Activated T-cell treated with anti-CD3 and anti-CD28 coated beads, Interleukin-2, amount 50 U/mL, for 72 hours (primary cell): ENCODE measurements around the gene OBSCN. TPM values are rescaled to one million over a fixed set of nuclear protein-coding genes. Genes with fewer than 3 reads are reported as not detected.
"Not testable (repeated sequence)": the region's sequence is repeated elsewhere in the genome, so short reads cannot be mapped to it uniquely, and the experiment has no call there.

Experiments used
- ATAC-seq, 2 donors: fragments of 150-1000 bp; cut with Tn5 transposase; replicated peaks in 1 of 2; 2 replicates each; pipeline ENCODE4 v1.10.0; 2021; ENCODE audit warnings: moderate library complexity in 2 of 2, mild to moderate bottlenecking in 1 of 2
- DNase-seq, 2 donors: peaks; one replicate each; pipeline ENCODE4 v3.0.0; 2021 to 2022; ENCODE audit warnings: mixed read lengths in 1 of 2
- H3K27ac Mint-ChIP-seq: one replicate; pipeline ENCODE4 v1.8.0; 2022; ENCODE audit warnings: mild to moderate bottlenecking, moderate library complexity, mixed read lengths
- H3K27me3 Mint-ChIP-seq: one replicate; pipeline ENCODE4 v1.8.0; 2022; ENCODE audit warnings: low read depth, mixed read lengths
- H3K36me3 Mint-ChIP-seq, 2 donors: one replicate each; pipeline ENCODE4 v1.8.0; 2022; ENCODE audit warnings: mixed read lengths in 2 of 2, mild to moderate bottlenecking in 1 of 2; ENCODE audit not compliant: insufficient read depth in 2 of 2
- H3K4me1 Mint-ChIP-seq: one replicate; pipeline ENCODE4 v1.8.0; 2022; ENCODE audit warnings: low read depth, mixed read lengths
- H3K4me3 Mint-ChIP-seq, 2 donors: one replicate each; pipeline ENCODE4 v1.8.0; 2022; ENCODE audit warnings: mild to moderate bottlenecking in 2 of 2, mixed read lengths in 2 of 2, moderate library complexity in 2 of 2
- H3K9me3 Mint-ChIP-seq, 2 donors: one replicate each; pipeline ENCODE4 v1.8.0; 2022; ENCODE audit warnings: mixed read lengths in 2 of 2
- total RNA-seq, 2 donors: library from RNA; stranded (reverse); gene quantifications; one replicate each; pipeline ENCODE4 v1.2.3, GENCODE V29; 2022

The OBSCN gene
- total RNA-seq, 2 donors from 2014 or later: 25.0 to 27.7 TPM

DNA sequence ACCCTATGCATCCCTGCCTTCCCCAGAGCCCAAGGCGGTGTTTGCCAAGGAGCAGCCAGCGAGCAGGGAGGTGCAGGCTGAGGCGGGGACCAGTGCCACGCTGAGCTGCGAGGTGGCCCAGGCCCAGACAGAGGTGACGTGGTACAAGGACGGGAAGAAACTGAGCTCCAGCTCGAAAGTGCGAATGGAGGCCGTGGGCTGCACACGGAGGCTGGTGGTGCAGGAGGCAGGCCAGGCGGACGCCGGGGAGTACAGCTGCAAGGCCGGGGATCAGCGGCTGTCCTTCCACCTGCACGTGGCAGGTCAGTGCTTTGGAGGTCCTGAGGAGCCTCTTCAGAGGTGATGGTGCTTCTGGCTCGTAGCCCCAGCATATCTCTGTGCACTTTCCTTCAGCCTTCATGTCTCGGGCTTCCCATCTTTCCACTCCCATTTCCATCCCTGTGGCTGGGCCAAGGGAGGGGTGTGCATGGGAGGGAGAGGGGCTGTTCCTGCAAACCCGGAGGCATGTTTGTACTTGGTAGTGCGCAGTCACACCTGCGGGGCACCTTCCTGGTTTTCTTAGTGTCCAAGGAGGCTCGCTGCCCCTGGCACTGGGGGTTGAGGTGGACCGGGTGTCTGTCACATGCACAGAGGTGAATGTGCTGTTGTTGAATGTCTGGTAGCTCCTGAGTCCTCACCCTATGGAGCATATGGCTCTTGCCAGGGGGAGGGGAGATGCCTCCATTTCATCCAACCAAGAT lies 56.4 kb downstream of the OBSCN start:
- peaks cover 2% of the 10 kb centered on the region in 2 donors for H3K9me3 Mint-ChIP-seq
- no peak overlapping the region for H3K27ac Mint-ChIP-seq
- no peak overlapping the region for H3K4me3 Mint-ChIP-seq
- no peaks in the 10 kb centered on the region for H3K4me1 Mint-ChIP-seq
- ATAC-seq: no peak
- DNase-seq: no peak
- peaks cover 2 to 12% of the 10 kb centered on the region in 2 donors for H3K36me3 Mint-ChIP-seq
- H3K27me3 Mint-ChIP-seq: no peaks in the 10 kb centered on the region

DNA sequence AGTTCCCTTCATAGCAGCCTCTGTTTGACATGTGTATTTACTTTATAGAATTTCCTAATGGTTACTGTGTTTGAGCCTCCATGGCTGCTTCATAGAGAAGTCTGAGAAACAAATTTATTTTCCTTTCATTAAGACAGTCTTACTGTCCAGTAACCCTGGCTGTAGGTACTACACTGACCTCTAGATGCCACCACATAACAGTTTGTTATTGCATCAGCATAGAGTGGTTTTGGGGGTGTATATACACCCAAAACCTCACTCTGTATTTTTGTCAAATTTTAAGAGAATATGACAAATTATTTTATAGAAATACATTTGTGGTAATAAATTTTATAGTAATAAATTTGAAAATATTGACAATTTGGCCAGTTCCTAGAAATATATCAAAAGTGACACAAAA lies 57.3 kb downstream of the OBSCN start:
- peaks cover 2 to 9% of the 10 kb centered on the region in 2 donors for H3K36me3 Mint-ChIP-seq
- DNase-seq: no peak
- H3K27me3 Mint-ChIP-seq: no peaks in the 10 kb centered on the region
- no peak overlapping the region for H3K4me3 Mint-ChIP-seq
- H3K9me3 Mint-ChIP-seq: peaks cover 2% of the 10 kb centered on the region in 2 donors
- no peak for ATAC-seq
- H3K27ac Mint-ChIP-seq: no peak overlapping the region
- no peaks in the 10 kb centered on the region for H3K4me1 Mint-ChIP-seq

DNA sequence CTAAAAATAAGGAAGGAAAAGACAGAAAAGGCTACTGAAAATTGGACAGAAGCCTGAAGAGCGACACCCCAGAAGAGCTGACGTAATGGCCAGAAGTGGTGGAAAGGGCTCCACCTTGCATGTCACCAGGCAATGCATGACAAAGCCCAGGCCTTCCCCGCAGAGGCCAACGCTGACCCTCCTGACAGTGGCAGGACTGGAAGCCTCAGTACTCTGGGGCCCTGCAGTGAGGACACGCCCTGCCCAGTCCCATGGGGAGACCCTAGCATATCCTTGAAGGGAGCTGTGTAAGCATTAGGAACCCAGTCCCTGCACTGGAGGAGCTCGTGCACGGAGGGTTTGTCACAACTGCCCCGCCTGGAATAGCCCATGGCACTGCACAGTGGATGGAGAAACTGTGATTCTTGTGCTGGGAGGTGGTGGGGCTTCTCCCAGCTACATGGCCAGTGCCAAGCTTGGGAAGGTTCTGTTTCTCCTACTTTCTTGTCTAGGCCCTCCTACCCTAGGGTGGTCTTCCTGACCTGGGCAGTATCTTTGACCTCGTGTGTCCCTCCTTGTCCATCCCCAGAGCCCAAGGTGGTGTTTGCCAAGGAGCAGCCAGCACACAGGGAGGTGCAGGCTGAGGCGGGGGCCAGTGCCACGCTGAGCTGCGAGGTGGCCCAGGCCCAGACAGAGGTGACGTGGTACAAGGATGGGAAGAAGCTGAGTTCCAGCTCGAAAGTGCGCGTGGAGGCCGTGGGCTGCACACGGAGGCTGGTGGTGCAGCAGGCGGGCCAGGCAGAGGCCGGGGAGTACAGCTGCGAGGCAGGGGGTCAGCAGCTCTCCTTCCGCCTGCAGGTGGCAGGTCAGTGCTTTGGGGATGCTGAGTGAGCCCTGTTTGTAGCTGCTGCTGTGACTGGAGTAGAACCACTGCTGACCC lies 60.4 kb downstream of the OBSCN start:
- no peak for ATAC-seq

DNA sequence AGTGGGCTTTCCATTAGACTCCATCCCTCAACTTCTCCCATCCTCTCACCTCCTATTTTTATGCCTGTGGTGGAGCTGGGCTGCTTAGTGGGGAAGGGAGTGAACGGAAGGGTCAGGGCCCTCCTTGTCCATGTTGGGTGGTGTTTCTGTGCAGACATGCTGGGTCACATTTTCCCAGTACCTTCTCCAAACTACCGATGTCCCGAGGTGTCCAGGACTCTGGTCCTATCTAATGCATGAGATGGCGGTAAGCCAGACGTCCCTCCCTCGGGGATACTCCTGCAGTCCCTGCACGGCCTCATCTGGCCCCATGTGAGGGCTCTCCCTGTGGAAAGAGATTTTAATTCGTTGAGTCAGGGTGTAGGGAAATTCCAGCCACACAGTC lies 61.0 kb downstream of the OBSCN start:
- ATAC-seq (no peak), DNase-seq (no peak)
- Mint-ChIP-seq H3K27ac (no peak overlapping the region), H3K4me1 (no peaks in the 10 kb centered on the region), H3K36me3 (no peaks in the 10 kb centered on the region), H3K27me3 (no peaks in the 10 kb centered on the region), H3K9me3 (no peaks in the 10 kb centered on the region), H3K4me3 (no peak overlapping the region)

More for the DNA sequence above, 60.4 kb downstream of the OBSCN start:
- Mint-ChIP-seq H3K36me3 (no peaks in the 10 kb centered on the region), H3K27me3 (no peaks in the 10 kb centered on the region), H3K4me3 (no peak overlapping the region), H3K4me1 (no peaks in the 10 kb centered on the region), H3K27ac (no peak overlapping the region), H3K9me3 (no peaks in the 10 kb centered on the region)
- DNase-seq: no peak

DNA sequence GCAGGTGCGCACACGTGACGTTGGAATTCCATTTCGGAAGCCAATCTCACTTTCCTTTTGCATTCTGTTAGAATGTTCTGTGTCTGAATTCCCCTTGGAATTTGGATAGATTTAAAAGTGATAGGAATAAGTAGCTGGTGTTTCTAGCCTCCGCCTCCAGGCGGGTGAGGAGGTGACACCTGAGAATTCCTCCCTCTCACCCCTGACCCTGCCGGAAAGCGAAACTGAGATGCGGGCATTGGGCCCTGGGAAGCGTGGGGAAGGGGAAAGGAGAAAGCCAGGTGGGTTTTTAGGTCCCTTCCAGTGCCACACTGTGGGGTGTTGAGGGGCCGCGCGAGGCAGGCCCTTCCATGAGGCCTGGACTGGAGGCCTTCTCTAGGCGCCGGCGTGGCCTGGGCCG lies 61.6 kb downstream of the OBSCN start:
- peak in 1 of 2 donors; percentile 64 for ATAC-seq
- H3K27ac Mint-ChIP-seq, H3K27me3 Mint-ChIP-seq, H3K4me3 Mint-ChIP-seq, H3K4me1 Mint-ChIP-seq, H3K9me3 Mint-ChIP-seq, DNase-seq, H3K36me3 Mint-ChIP-seq: not testable (repeated sequence)

DNA sequence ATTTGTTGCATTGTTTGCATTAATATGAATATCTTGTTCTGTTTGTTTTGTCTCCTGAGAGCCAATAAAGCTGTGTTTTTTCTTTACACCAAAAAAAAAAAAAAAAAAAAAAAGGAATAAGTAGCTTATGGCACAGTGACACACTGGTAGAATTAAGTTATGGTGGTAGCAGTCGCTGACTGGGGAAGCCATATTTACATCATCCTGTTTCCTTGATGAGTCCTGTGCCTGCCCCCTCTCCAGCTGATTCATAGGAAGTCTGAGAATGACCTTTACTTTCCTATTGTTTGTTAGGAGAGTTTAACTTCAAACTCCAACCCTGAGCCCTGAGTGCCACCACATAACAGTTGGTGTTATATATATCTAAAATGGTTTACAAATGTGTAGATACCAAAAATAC lies 62.2 kb downstream of the OBSCN start:
- H3K27me3 Mint-ChIP-seq: no peaks in the 10 kb centered on the region

DNA sequence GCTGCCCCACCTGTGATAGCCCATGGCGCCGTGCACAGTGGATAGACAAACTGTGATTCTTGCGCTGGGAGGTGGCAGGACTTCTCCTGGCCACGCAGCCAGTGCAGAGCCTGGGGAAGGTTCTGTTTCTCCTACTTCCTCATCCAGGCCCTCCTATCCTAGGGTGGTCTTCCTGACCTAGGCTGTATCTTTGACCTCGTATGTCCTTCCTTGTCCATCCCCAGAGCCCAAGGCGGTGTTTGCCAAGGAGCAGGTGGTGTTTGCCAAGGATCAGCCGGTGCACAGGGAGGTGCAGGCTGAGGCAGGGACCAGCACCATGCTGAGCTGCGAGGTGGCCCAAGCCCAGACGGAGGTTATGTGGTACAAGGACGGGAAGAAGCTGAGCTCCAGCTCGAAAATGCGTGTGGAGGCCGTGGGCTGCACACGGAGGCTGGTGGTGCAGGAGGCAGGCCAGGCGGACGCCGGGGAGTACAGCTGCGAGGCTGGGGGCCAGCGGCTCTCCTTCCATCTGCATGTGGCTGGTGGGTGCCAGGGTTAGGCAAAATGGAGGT lies 63.9 kb downstream of the OBSCN start:
- no peak overlapping the region for H3K27ac Mint-ChIP-seq
- no peak for ATAC-seq
- H3K4me1 Mint-ChIP-seq: peaks cover 10% of the 10 kb centered on the region
- H3K4me3 Mint-ChIP-seq: no peak overlapping the region
- DNase-seq: no peak
- no peaks in the 10 kb centered on the region for H3K36me3 Mint-ChIP-seq
- H3K27me3 Mint-ChIP-seq: no peaks in the 10 kb centered on the region
- H3K9me3 Mint-ChIP-seq: no peaks in the 10 kb centered on the region

More for the DNA sequence above, 62.2 kb downstream of the OBSCN start:
- Mint-ChIP-seq H3K27ac (no peak overlapping the region), H3K36me3 (no peaks in the 10 kb centered on the region), H3K4me3 (no peak overlapping the region), H3K9me3 (no peaks in the 10 kb centered on the region), H3K4me1 (peaks cover 7% of the 10 kb centered on the region)
- no peak for ATAC-seq
- DNase-seq: no peak

DNA sequence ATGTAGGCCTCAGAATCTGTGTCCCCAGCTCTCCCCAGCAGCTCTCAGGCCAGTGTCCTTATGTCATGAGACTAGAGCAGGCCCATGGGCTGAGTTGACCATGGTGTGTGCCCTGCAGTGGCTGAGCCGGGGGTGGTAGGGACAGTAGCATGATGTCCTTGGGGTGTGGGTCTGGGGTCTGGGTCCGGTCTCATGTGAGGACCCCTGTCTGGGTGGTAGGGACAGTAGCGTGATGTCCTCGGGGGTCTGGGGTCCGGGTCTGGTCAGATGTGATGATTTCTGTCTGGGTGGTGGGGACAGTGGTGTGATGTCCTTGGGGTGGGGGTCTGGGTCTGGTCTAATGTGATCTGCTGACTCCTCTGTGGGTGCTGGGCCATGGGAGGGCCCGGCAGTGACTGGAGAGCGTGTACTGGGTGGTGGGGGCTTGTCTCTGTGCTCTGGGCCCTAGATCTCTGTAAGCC lies 64.5 kb downstream of the OBSCN start:
- no peak overlapping the region for H3K4me3 Mint-ChIP-seq
- H3K4me1 Mint-ChIP-seq: peaks cover 10% of the 10 kb centered on the region
- DNase-seq (no peak), ATAC-seq (no peak)
- H3K27ac Mint-ChIP-seq: no peak overlapping the region
- H3K9me3 Mint-ChIP-seq: no peaks in the 10 kb centered on the region
- no peaks in the 10 kb centered on the region for H3K36me3 Mint-ChIP-seq
- no peaks in the 10 kb centered on the region for H3K27me3 Mint-ChIP-seq

DNA sequence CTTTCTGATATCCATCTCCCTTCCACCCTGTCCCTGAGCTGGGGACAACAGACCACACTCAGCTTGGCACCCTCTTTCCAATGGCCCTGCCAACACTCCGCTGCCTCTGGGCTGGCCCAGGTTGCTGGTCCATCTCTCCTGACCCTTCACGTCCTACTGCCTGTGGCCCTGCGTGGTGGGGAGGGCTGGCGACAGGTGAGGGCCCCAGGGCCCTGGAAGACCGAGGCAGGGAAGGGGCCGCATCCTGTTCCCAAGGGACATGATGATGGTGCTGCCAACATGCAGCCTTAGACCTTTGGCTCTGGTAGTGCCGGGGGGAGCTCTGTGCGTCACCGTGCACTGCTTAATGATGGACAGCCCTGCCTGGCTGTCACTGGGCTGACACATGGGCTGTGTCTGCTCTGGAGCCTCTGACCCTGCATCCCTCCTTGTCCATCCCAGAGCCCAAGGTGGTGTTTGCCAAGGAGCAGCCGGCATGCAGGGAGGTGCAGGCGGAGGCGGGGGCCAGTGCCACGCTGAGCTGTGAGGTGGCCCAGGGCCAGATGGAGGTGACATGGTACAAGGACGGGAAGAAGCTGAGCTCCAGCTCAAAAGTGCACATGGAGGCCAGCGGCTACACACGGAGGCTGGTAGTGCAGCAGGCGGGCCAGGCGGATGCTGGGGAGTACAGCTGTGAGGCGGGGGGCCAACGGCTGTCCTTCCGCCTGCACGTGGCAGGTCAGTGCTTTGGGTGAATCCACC lies 65.2 kb downstream of the OBSCN start:
- Mint-ChIP-seq H3K9me3 (no peaks in the 10 kb centered on the region), H3K27me3 (no peaks in the 10 kb centered on the region), H3K36me3 (no peaks in the 10 kb centered on the region), H3K27ac (no peak overlapping the region), H3K4me3 (no peak overlapping the region), H3K4me1 (peaks cover 10% of the 10 kb centered on the region)
- no peak for DNase-seq
- no peak for ATAC-seq

DNA sequence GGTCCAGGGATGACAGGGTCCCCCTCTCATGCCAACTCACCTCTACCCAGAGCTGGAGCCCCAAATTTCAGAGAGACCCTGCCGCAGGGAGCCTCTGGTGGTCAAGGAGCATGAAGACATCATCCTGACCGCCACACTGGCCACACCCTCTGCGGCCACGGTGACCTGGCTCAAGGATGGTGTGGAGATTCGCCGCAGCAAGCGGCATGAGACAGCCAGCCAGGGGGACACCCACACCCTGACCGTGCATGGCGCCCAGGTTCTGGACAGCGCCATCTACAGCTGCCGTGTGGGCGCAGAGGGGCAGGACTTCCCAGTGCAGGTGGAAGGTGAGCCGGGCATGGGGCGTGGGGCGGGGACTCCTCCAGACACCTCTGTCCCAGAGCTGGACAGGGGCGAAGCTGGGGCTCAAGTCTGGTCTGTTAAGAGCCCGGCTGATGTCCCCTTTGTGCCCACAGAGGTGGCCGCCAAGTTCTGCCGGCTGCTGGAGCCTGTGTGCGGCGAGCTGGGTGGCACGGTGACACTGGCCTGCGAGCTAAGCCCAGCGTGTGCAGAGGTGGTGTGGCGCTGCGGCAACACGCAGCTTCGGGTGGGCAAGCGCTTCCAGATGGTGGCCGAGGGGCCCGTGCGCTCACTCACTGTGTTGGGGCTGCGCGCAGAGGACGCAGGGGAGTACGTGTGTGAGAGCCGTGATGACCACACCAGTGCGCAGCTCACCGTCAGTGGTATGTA lies 66.0 kb downstream of the OBSCN start:
- H3K27ac Mint-ChIP-seq: no peak overlapping the region
- H3K36me3 Mint-ChIP-seq: no peaks in the 10 kb centered on the region
- H3K9me3 Mint-ChIP-seq: no peaks in the 10 kb centered on the region
- no peak for ATAC-seq
- DNase-seq: no peak
- no peaks in the 10 kb centered on the region for H3K27me3 Mint-ChIP-seq
- peak overlapping the region in 1 of 2 donors; percentile 83 for H3K4me3 Mint-ChIP-seq
- H3K4me1 Mint-ChIP-seq: peaks cover 10% of the 10 kb centered on the region

DNA sequence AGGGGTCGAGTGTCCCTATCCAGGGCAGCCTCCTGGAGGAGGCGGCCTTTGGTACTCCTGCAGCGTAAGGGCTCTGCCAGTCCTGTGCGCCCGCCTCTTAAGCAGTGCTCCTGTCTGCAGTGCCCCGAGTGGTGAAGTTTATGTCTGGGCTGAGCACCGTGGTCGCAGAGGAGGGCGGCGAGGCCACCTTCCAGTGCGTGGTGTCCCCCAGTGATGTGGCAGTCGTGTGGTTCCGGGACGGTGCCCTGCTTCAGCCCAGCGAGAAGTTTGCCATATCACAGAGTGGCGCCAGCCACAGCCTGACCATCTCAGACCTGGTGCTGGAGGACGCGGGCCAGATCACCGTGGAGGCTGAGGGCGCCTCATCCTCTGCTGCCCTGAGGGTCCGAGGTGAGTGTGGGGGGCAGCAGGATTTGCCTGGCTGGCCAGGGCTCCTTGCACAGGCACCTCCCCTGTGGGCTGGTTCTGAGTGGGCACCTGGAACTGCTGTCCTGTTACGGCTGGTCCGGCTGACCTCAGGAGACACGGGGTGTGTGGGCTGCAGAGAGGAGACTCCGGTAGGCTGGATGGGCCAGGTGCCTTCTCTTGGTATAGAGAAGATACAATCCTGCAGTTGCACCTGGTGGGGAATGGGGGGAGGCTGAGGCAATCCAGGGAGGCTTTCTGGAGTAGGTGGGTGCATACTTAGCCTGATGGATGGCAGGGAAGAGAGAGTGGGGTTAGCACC lies 66.8 kb downstream of the OBSCN start:
- ATAC-seq: no peak
- no peaks in the 10 kb centered on the region for H3K9me3 Mint-ChIP-seq
- H3K4me3 Mint-ChIP-seq: peak overlapping the region; percentile 83 to 88
- no peak overlapping the region for H3K27ac Mint-ChIP-seq
- H3K4me1 Mint-ChIP-seq: peaks cover 10% of the 10 kb centered on the region
- H3K27me3 Mint-ChIP-seq: no peaks in the 10 kb centered on the region
- no peaks in the 10 kb centered on the region for H3K36me3 Mint-ChIP-seq
- DNase-seq: no peak

DNA sequence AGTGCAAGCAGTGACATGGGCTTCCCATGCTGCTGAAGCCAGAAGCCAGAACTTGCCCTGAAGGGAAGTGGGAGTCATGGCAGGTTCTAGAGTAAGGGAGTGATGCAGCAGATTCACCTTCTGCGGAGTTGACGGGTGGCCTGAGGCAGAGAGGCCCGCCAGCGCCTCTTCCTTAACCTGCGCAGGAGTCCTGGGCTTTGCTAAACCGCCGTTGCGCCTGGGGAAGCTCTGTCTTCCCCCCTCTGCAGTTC lies 67.3 kb downstream of the OBSCN start:
- peaks cover 10% of the 10 kb centered on the region for H3K4me1 Mint-ChIP-seq
- ATAC-seq (no peak), DNase-seq (no peak)
- H3K27me3 Mint-ChIP-seq: no peaks in the 10 kb centered on the region
- H3K36me3 Mint-ChIP-seq: no peaks in the 10 kb centered on the region
- no peaks in the 10 kb centered on the region for H3K9me3 Mint-ChIP-seq
- H3K4me3 Mint-ChIP-seq: peak overlapping the region; percentile 83 to 88
- H3K27ac Mint-ChIP-seq: no peak overlapping the region
